H9 (cell line): ENCODE measurements around the gene HES3. TPM values are rescaled to one million over a fixed set of nuclear protein-coding genes. Genes with fewer than 3 reads are reported as not detected.

ENCODE experiments used
- DNase-seq: peaks from one replicate; pipeline ENCODE4 v3.0.0-alpha.2; 2017
- H2AFZ ChIP-seq: one replicate; pipeline ENCODE4 v1.6.1; 2013; ENCODE audit warnings: mild to moderate bottlenecking, low read length, control low read depth, moderate library complexity
- H2AK5ac ChIP-seq: 2 replicates; pipeline ENCODE4 v1.6.1; 2013; ENCODE audit warnings: low read length, control low read depth, mixed read lengths; ENCODE audit not compliant: insufficient read length
- H2BK120ac ChIP-seq: one replicate; pipeline ENCODE4 v1.6.1; 2013; ENCODE audit warnings: low read depth, mild to moderate bottlenecking, low read length, control low read depth, inconsistent platforms; ENCODE audit not compliant: poor library complexity, severe bottlenecking
- H2BK12ac ChIP-seq: 2 replicates; pipeline ENCODE4 v1.6.1; 2013; ENCODE audit warnings: low read length, control low read depth, mixed read lengths, low read depth; ENCODE audit not compliant: insufficient read length
- H2BK15ac ChIP-seq: 2 replicates; pipeline ENCODE4 v1.6.1; 2013; ENCODE audit warnings: low read depth, low read length, control low read depth
- H2BK20ac ChIP-seq: one replicate; pipeline ENCODE4 v1.6.1; 2013; ENCODE audit warnings: low read depth, mild to moderate bottlenecking, low read length, control low read depth, inconsistent platforms; ENCODE audit not compliant: poor library complexity, severe bottlenecking
- H2BK5ac ChIP-seq: 2 replicates; pipeline ENCODE4 v1.6.1; 2013; ENCODE audit warnings: low read length, control low read depth, mixed read lengths; ENCODE audit not compliant: insufficient read length
- H3K14ac ChIP-seq: 2 replicates; pipeline ENCODE4 v1.6.1; 2013; ENCODE audit warnings: low read length, control low read depth; ENCODE audit not compliant: insufficient read depth
- H3K18ac ChIP-seq: 2 replicates; pipeline ENCODE4 v1.6.1; 2013; ENCODE audit warnings: low read depth, mild to moderate bottlenecking, mixed read lengths, low read length, control low read depth; ENCODE audit not compliant: insufficient read length
- H3K23ac ChIP-seq: 2 replicates; pipeline ENCODE4 v1.6.1; 2013; ENCODE audit warnings: low read length, control low read depth, mixed read lengths, low read depth; ENCODE audit not compliant: insufficient read length
- H3K23me2 ChIP-seq: 2 replicates; pipeline ENCODE4 v1.6.1; 2013; ENCODE audit warnings: low read depth, mild to moderate bottlenecking, mixed read lengths, low read length, control low read depth; ENCODE audit not compliant: insufficient read length, poor library complexity, severe bottlenecking
- H3K27ac ChIP-seq: 2 replicates; pipeline ENCODE4 v1.5.1; 2013; ENCODE audit warnings: low read length, control low read depth, mixed read lengths, low read depth; ENCODE audit not compliant: insufficient read length
- H3K27me3 ChIP-seq: 2 replicates; pipeline ENCODE4 v1.6.1; 2013; ENCODE audit warnings: low read length, control low read depth, inconsistent platforms; ENCODE audit not compliant: insufficient read depth
- H3K4ac ChIP-seq: 2 replicates; pipeline ENCODE4 v1.6.1; 2013; ENCODE audit warnings: low read depth, mild to moderate bottlenecking, control low read depth, inconsistent platforms, low read length, moderate library complexity
- H3K4me1 ChIP-seq: 2 replicates; pipeline ENCODE4 v1.6.1; 2013; ENCODE audit warnings: low read length, control low read depth, inconsistent platforms; ENCODE audit not compliant: insufficient read depth
- H3K4me2 ChIP-seq: 2 replicates; pipeline ENCODE4 v1.6.1; 2013; ENCODE audit warnings: low read length, control low read depth, mixed read lengths; ENCODE audit not compliant: insufficient read length, insufficient read depth
- H3K56ac ChIP-seq: 2 replicates; pipeline ENCODE4 v1.6.1; 2013; ENCODE audit warnings: low read depth, mild to moderate bottlenecking, mixed read lengths, low read length, control low read depth; ENCODE audit not compliant: insufficient read length
- H3K79me1 ChIP-seq: 2 replicates; pipeline ENCODE4 v1.6.1; 2013; ENCODE audit warnings: low read depth, mild to moderate bottlenecking, moderate library complexity, low read length, control low read depth, inconsistent platforms; ENCODE audit not compliant: insufficient read depth, poor library complexity, severe bottlenecking
- H3K79me2 ChIP-seq: 2 replicates; pipeline ENCODE4 v1.6.1; 2013; ENCODE audit warnings: low read length, control low read depth, inconsistent platforms; ENCODE audit not compliant: insufficient read depth
- H3K9ac ChIP-seq: 2 replicates; pipeline ENCODE4 v1.6.1; 2013; ENCODE audit warnings: low read length, control low read depth, mixed read lengths; ENCODE audit not compliant: insufficient read length; ENCODE audit errors: extremely low read depth
- H3K9me3 ChIP-seq: one replicate; pipeline ENCODE4 v1.6.1; 2013; ENCODE audit warnings: low read depth, low read length, inconsistent platforms; ENCODE audit not compliant: control insufficient read depth
- H3T11ph ChIP-seq: one replicate; pipeline ENCODE4 v1.6.1; 2013; ENCODE audit warnings: mild to moderate bottlenecking, low read length, control low read depth, inconsistent platforms
- H4K20me1 ChIP-seq: one replicate; pipeline ENCODE4 v1.6.1; 2013; ENCODE audit not compliant: control insufficient read depth, insufficient read length, insufficient read depth
- H4K5ac ChIP-seq: 2 replicates; pipeline ENCODE4 v1.6.1; 2013; ENCODE audit warnings: low read depth, mild to moderate bottlenecking, mixed read lengths, low read length, control low read depth; ENCODE audit not compliant: insufficient read length
- H4K8ac ChIP-seq: replicated peaks from 2 replicates; pipeline ENCODE4 v1.6.1; 2013; ENCODE audit warnings: low read length, control low read depth, mixed read lengths, low read depth; ENCODE audit not compliant: insufficient read length
- H4K91ac ChIP-seq: 2 replicates; pipeline ENCODE4 v1.6.1; 2013; ENCODE audit warnings: low read depth, mild to moderate bottlenecking, moderate library complexity, mixed read lengths, low read length, control low read depth; ENCODE audit not compliant: insufficient read length
- H3K27ac Mint-ChIP-seq, 3 experiments: 2 replicates in 2 of 3; 3 replicates in 1 of 3; pipeline ENCODE4 v1.8.0; 2020 to 2021; ENCODE audit warnings: mixed read lengths in 3 of 3, mild to moderate bottlenecking in 1 of 3, moderate library complexity in 1 of 3
- H3K27me3 Mint-ChIP-seq: 2 replicates; pipeline ENCODE4 v1.8.0; 2021; ENCODE audit warnings: low read depth, mild to moderate bottlenecking, moderate library complexity, mixed read lengths
- H3K36me3 Mint-ChIP-seq, 3 experiments: 2 replicates in 2 of 3; 3 replicates in 1 of 3; pipeline ENCODE4 v1.8.0; 2020 to 2021; ENCODE audit warnings: low read depth in 3 of 3, mixed read lengths in 3 of 3; ENCODE audit not compliant: insufficient read depth in 1 of 3
- H3K4me1 Mint-ChIP-seq, 2 experiments: 2 replicates each; pipeline ENCODE4 v1.8.0; 2020; ENCODE audit warnings: mixed read lengths in 2 of 2
- H3K4me3 Mint-ChIP-seq, 2 experiments: 2 replicates in 1 of 2; 3 replicates in 1 of 2; pipeline ENCODE4 v1.8.0; 2020 to 2021; ENCODE audit warnings: mild to moderate bottlenecking in 2 of 2, mixed read lengths in 2 of 2, moderate library complexity in 1 of 2
- H3K9me3 Mint-ChIP-seq, 2 experiments: 2 replicates in 1 of 2; 3 replicates in 1 of 2; pipeline ENCODE4 v1.8.0; 2020; ENCODE audit warnings: mild to moderate bottlenecking in 2 of 2, mixed read lengths in 2 of 2, moderate library complexity in 1 of 2
- WGBS: extraction: QIAGEN DNeasy Blood & Tissue Kit; methylation state at CpG from one replicate; pipeline ENCODE4 v1.1.7; 2013; ENCODE audit warnings: missing lambda C conversion rate, low lambda C conversion rate, mixed read lengths; ENCODE audit not compliant: insufficient read length; ENCODE audit errors: extremely low coverage; 5-methylcytosine and 5-hydroxymethylcytosine counted together
- total RNA-seq: library from RNA; stranded (reverse); gene quantifications from 2 replicates; pipeline ENCODE4 v1.2.1, GENCODE V29; 2021
- TF ChIP-seq, protein P1 (sequence below): fragments of 200-600 bp; sonication (generic); conservative IDR thresholded peaks from 3 replicates; pipeline ENCODE4 v1.8.0; 2021; ENCODE audit warnings: antibody characterized with exemption, mild to moderate bottlenecking

Gene HES3
- total RNA-seq, 1 experiment from 2014 or later = 89.9 TPM

DNA sequence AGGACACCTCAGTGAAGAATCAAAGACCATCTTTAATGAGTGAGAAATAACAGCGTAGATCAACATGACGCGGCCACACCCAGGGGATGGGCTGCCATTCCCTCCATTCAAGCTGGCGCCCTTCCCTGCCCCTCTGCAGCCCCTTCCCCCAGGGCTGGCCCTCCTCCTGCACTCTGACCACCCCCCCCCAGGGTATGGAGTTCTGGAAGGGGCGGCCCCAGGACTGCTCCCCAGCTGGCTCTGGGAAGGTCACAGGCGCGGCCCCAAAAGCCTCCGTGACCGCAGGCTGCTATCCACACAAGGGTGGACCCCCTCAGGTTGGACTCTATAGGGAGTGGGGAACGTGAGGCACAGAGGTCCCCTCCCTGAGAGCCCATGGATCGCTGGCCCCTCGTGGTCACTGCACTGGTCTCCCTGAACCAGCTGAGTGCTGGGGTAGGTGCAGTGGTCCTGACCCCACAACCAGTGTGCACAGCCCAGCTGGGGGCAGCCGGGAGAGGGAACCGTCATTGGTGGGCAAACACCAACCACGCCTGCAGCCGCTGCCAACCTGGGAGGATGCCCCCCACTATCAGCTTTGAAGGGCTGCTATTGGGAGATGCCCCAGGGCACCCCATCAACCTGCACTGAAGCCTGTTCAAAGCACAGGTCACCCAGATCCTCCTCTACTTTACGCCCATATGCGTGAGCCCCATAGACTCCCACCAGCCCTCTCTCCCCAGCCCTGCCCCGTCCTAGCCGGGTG is 33.0 kb downstream of the HES3 start:
- Histone ChIP-seq H4K20me1 (peaks cover 3% of the 10 kb centered on the region), H3K23me2 (no peaks in the 10 kb centered on the region), H2BK15ac (no peak overlapping the region), H2BK20ac (no peak overlapping the region), H2BK12ac (no peak overlapping the region), H3K4ac (no peak overlapping the region), H3K56ac (no peak overlapping the region), H3K14ac (no peak overlapping the region), H3K18ac (no peak overlapping the region), H2AK5ac (no peak overlapping the region), H3K79me1 (no peaks in the 10 kb centered on the region), H4K91ac (no peak overlapping the region), H3K79me2 (no peaks in the 10 kb centered on the region), H4K8ac (no peak overlapping the region), H3K4me2 (no peak overlapping the region), H3K23ac (no peak overlapping the region), H3K9ac (no peak overlapping the region), H2BK120ac (no peak overlapping the region), H3T11ph (no peak overlapping the region), H2BK5ac (no peak overlapping the region), H3K9me3 (no peaks in the 10 kb centered on the region), H3K27ac (no peak overlapping the region), H3K4me1 (0 out of 2 replicates have a peak, but pooled peaks cover 4% of the 10 kb centered on the region), H3K27me3 (no peaks in the 10 kb centered on the region), H4K5ac (no peak overlapping the region), H2AFZ (no peak overlapping the region)
- no peaks in the 10 kb centered on the region for H3K9me3 Mint-ChIP-seq
- no CpG with 5 or more reads among the region's 20 CpGs for WGBS
- peak overlapping the region in 1 of 3 experiments; percentile 53; a peak in 2 of 7 replicates for H3K27ac Mint-ChIP-seq
- TF ChIP-seq, protein P1, sequence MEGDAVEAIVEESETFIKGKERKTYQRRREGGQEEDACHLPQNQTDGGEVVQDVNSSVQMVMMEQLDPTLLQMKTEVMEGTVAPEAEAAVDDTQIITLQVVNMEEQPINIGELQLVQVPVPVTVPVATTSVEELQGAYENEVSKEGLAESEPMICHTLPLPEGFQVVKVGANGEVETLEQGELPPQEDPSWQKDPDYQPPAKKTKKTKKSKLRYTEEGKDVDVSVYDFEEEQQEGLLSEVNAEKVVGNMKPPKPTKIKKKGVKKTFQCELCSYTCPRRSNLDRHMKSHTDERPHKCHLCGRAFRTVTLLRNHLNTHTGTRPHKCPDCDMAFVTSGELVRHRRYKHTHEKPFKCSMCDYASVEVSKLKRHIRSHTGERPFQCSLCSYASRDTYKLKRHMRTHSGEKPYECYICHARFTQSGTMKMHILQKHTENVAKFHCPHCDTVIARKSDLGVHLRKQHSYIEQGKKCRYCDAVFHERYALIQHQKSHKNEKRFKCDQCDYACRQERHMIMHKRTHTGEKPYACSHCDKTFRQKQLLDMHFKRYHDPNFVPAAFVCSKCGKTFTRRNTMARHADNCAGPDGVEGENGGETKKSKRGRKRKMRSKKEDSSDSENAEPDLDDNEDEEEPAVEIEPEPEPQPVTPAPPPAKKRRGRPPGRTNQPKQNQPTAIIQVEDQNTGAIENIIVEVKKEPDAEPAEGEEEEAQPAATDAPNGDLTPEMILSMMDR = no peak
- DNase-seq = no peak
- H3K4me1 Mint-ChIP-seq = peaks cover 28 to 44% of the 10 kb centered on the region in 2 experiments
- H3K27me3 Mint-ChIP-seq = no peaks in the 10 kb centered on the region; the same call in 1 of the 2 replicates
- H3K36me3 Mint-ChIP-seq = peaks cover 5 to 10% (median 7%) of the 10 kb centered on the region in 3 experiments; a peak in 4 of 7 replicates
- H3K4me3 Mint-ChIP-seq = 0 out of 5 replicates have a peak overlapping the region, but pooled peaks of 1 of the 2 experiments have one; percentile 28
